K562 (cell line): Measurements from ENCODE around the gene PLD6. TPM values are rescaled to one million over a fixed set of nuclear protein-coding genes. Genes with fewer than 3 reads are reported as not detected.
A peak's percentile ranks its signal among the peaks of the same experiment; 100 is the strongest.

ENCODE experiments used
- ATAC-seq: fragments of 200-7000 bp; cut with Tn5 transposase; 3 replicates; pipeline ENCODE4 v1.9.1; 2020; ENCODE audit warnings: moderate library complexity
- BruUV-seq: library from RNA; stranded (reverse); fragments of 400-500 nt; replicated peaks from 2 replicates; lab custom pipeline; 2021; lab: Mats Ljungman, UMichigan
- CTCF ChIA-PET: fragments of 300-600 bp; formaldehyde crosslinking; extraction: SDS; loops from one replicate; lab custom pipeline; 2021; ENCODE audit warnings: low intra/inter-chr PET ratio; lab: Yijun Ruan, JAX
- POLR2A ChIA-PET: fragments of 300-600, 350-650 bp; sonication (Branson Sonifier 250); formaldehyde crosslinking; extraction: SDS; loops from one replicate; lab custom pipeline; 2021; ENCODE audit warnings: antibody characterized with exemption, inconsistent platforms; lab: Yijun Ruan, JAX
- DNase-seq, 4 experiments: peaks; one replicate each; pipeline versions ENCODE4 v3.0.0 to v3.0.0-alpha.2; 2011 to 2018; ENCODE audit warnings: low spot score in 3 of 4, mixed read lengths in 3 of 4; ENCODE audit errors: extremely low read depth in 1 of 4
- FAIRE-seq: peaks from 2 replicates; lab custom pipeline; 2011; peaks lifted over from hg19 to GRCh38; lab: Jason Lieb, UNC
- H2AFZ ChIP-seq: 2 replicates; pipeline ENCODE4 v1.6.0; 2011; ENCODE audit warnings: low read depth, low read length, control low read depth, inconsistent platforms
- H3K27ac ChIP-seq: fragments of 200-600 bp; 3 replicates; pipeline ENCODE4 v1.8.0; 2011; ENCODE audit warnings: low read depth, mild to moderate bottlenecking, control low read depth, inconsistent platforms, low read length, moderate library complexity, mixed read lengths; ENCODE audit errors: extremely low read depth
- H3K27me3 ChIP-seq, 2 experiments: fragments of 300-600 bp in 1 of 2; 2 replicates in 1 of 2; 3 replicates in 1 of 2; pipeline versions ENCODE4 v1.6.0 to v1.8.0; 2011; ENCODE audit warnings: inconsistent platforms in 2 of 2, low read length in 2 of 2, mild to moderate bottlenecking in 1 of 2, mixed read lengths in 1 of 2, moderate library complexity in 1 of 2; ENCODE audit not compliant: control insufficient read depth in 2 of 2, insufficient read depth in 2 of 2
- H3K36me3 ChIP-seq: fragments of 300-600 bp; 3 replicates; pipeline ENCODE4 v1.8.0; 2011; ENCODE audit warnings: mild to moderate bottlenecking, low read length, inconsistent platforms; ENCODE audit not compliant: control insufficient read depth, insufficient read depth
- H3K4me1 ChIP-seq, 2 experiments: fragments of 200-600 bp in 1 of 2; replicated peaks in 1 of 2; 2 replicates in 1 of 2; 3 replicates in 1 of 2; pipeline versions ENCODE4 v1.5.1 to v1.8.0; 2011; ENCODE audit warnings: inconsistent platforms in 2 of 2, low read length in 2 of 2, mild to moderate bottlenecking in 1 of 2, mixed read lengths in 1 of 2, moderate library complexity in 1 of 2; ENCODE audit not compliant: control insufficient read depth in 2 of 2, insufficient read depth in 2 of 2
- H3K4me2 ChIP-seq: 2 replicates; pipeline ENCODE4 v1.6.1; 2011; ENCODE audit warnings: low read length, control low read depth, inconsistent platforms, mixed read lengths; ENCODE audit not compliant: insufficient read depth
- H3K4me3 ChIP-seq: fragments of 200-600 bp; sonication (generic), shearing (Covaris generic); 2 replicates; pipeline ENCODE4 v1.5.1; 2016; ENCODE audit warnings: control low read depth, inconsistent platforms
- H3K79me2 ChIP-seq: fragments of 200-600 bp; 3 replicates; pipeline ENCODE4 v1.8.0; 2011; ENCODE audit warnings: low read length, inconsistent platforms; ENCODE audit not compliant: control insufficient read depth, insufficient read depth
- H3K9ac ChIP-seq, 2 experiments: 2 replicates each; pipeline versions ENCODE4 v1.6.0 to v1.6.1; 2011; ENCODE audit warnings: low read depth in 2 of 2, low read length in 2 of 2, control low read depth in 1 of 2, inconsistent platforms in 1 of 2, mild to moderate bottlenecking in 1 of 2, mixed read lengths in 1 of 2; ENCODE audit not compliant: insufficient read depth in 1 of 2
- H3K9me1 ChIP-seq: one replicate; pipeline ENCODE4 v1.6.0; 2011; ENCODE audit warnings: inconsistent platforms, mild to moderate bottlenecking, low read length, moderate library complexity; ENCODE audit not compliant: control insufficient read depth, insufficient read depth
- H3K9me3 ChIP-seq: replicated peaks from 2 replicates; pipeline ENCODE4 v1.5.1; 2011; ENCODE audit warnings: low read depth, low read length, inconsistent platforms; ENCODE audit not compliant: control insufficient read depth, insufficient read depth
- H4K20me1 ChIP-seq: replicated peaks from 2 replicates; pipeline ENCODE4 v1.6.1; 2011; ENCODE audit warnings: low read length, inconsistent platforms, mixed read lengths; ENCODE audit not compliant: control insufficient read depth, insufficient read depth
- AFF4 ChIP-seq: sonication (generic); formaldehyde crosslinking; IDR thresholded peaks from 2 replicates; pipeline ENCODE4 v1.8.0; 2023; ENCODE audit warnings: mild to moderate bottlenecking, missing genetic modification reagents
- BRD9 ChIP-seq: fragments of 450-650 bp; IDR thresholded peaks from 2 replicates; pipeline ENCODE4 v1.6.1; 2018; ENCODE audit warnings: low read depth; ENCODE audit not compliant: partially characterized antibody
- ESRRA ChIP-seq: fragments of 450-650 bp; IDR thresholded peaks from 2 replicates; pipeline ENCODE4 v1.6.1; 2014; ENCODE audit warnings: low read depth, mild to moderate bottlenecking, moderate library complexity, borderline replicate concordance
- IRF9 ChIP-seq: fragments of 450-650 bp; IDR thresholded peaks from 2 replicates; pipeline ENCODE4 v1.6.1; 2016; ENCODE audit warnings: missing biosample characterization, missing genetic modification characterization
- RBBP5 ChIP-seq: fragments of 200-600 bp; sonication (generic); IDR thresholded peaks from 2 replicates; pipeline ENCODE4 v1.6.1; 2012; ENCODE audit warnings: borderline replicate concordance, mild to moderate bottlenecking, low read length, control low read depth, inconsistent platforms; ENCODE audit not compliant: insufficient read depth, poor library complexity, severe bottlenecking
- THRA ChIP-seq: fragments of 450-650 bp; IDR thresholded peaks from 2 replicates; pipeline ENCODE4 v1.6.1; 2017; ENCODE audit warnings: mild to moderate bottlenecking, moderate library complexity
- ZBTB33 ChIP-seq: sonication (generic); formaldehyde crosslinking; IDR thresholded peaks from 2 replicates; pipeline ENCODE4 v1.8.1; 2023; ENCODE audit warnings: mild to moderate bottlenecking, missing genetic modification reagents
- WGBS: fragments of 100-300 bp; shearing (Covaris generic); methylation state at CpG from one replicate; pipeline ENCODE4 v1.1.6; 2016; ENCODE audit warnings: low coverage, mixed read lengths; ENCODE audit not compliant: insufficient coverage; ENCODE audit errors: missing lambda C conversion rate; 5-methylcytosine and 5-hydroxymethylcytosine counted together
- in situ Hi-C: fragments of 300-500 bp; cut with MboI; formaldehyde crosslinking; loops from 4 replicates; pipeline ENCODE4 v1.15.0; 2018; ENCODE audit warnings: inconsistent platforms, mixed read lengths
- intact Hi-C: fragments of 100-400 bp; cut with micrococcal nuclease; formaldehyde crosslinking; loops from 2 replicates; pipeline ENCODE4 v1.14.2; 2022
- polyA plus RNA-seq, 8 experiments: library from polyadenylated mRNA; depleted of rRNA in 4 of 8; stranded (reverse) in 5 of 8; unstranded in 3 of 8; fragments of >200 nt; fragmentation: Nextera tagmentation in 2 of 8; fragmentation: Illumina TruSeq in 1 of 8; extraction: Ambion mirVana in 2 of 8; extraction: Trizol in 1 of 8; gene quantifications; 2 replicates each; pipeline versions ENCODE4 v1.2.1 to v1.2.3, GENCODE V29; 2011 to 2014; ENCODE audit warnings: inconsistent platforms in 1 of 8, missing spikeins in 1 of 8
- total RNA-seq, 7 experiments: library from RNA; depleted of rRNA in 6 of 7; stranded (reverse); fragments of >200 nt in 6 of 7; fragmentation: Illumina TruSeq in 2 of 7; extraction: Trizol in 2 of 7; gene quantifications; 2 replicates each; pipeline versions ENCODE4 v1.2.1 to v1.2.3, GENCODE V29; 2011 to 2021; ENCODE audit warnings: low replicate concordance in 1 of 7

The PLD6 gene
- total and polyA plus RNA-seq, 9 of the 15 experiments (the other 6 are each of a cell fraction or from before 2014, with no cell fraction given): 3.6 to 15.6 (median 10.0) TPM

GRCh38 chr17:17164156-17164555, 42.0 kb downstream of the PLD6 start:
- TF ChIP-seq ESRRA: no peak
- TF ChIP-seq IRF9: no peak
- TF ChIP-seq ZBTB33 (CRISPR knock-in tag): peak; percentile 51; the same call in 1 of the 2 replicates
- no peak for TF ChIP-seq RBBP5
- TF ChIP-seq THRA: no peak
- no peak for TF ChIP-seq BRD9
- no peak for TF ChIP-seq AFF4
- no peak overlapping the region for H3K4me3 ChIP-seq
- DNase-seq (no peak), FAIRE-seq (no peak), ATAC-seq (no peak)
- H3K4me2 ChIP-seq: no peak overlapping the region
- H3K27ac ChIP-seq: no peak overlapping the region
- WGBS: 95% methylated on average over 9 of the region's 25 CpGs
- no TSS peak for BruUV-seq
- H3K9me3 ChIP-seq: no peaks in the 10 kb centered on the region
- peaks cover 3% of the 10 kb centered on the region for H3K9me1 ChIP-seq
- peaks cover 0 to 4% of the 10 kb centered on the region in 2 experiments; a peak in 2 of 5 replicates for H3K4me1 ChIP-seq
- H3K27me3 ChIP-seq: no peaks in the 10 kb centered on the region
- intact Hi-C loops (no loop called here), in situ Hi-C loops (no loop called here)
- no peaks in the 10 kb centered on the region for H3K79me2 ChIP-seq
- no peak overlapping the region for H3K9ac ChIP-seq
- H2AFZ ChIP-seq: no peak overlapping the region
- H3K36me3 ChIP-seq: peaks cover 35% of the 10 kb centered on the region; the same call in 2 of the 3 replicates
- ChIA-PET POLR2A (interaction anchor here (0.8 kb wide), 1 partner anchor 8 kb away, joined by 3 read pairs; no protein-coding TSS in a partner anchor), CTCF (no interaction called here)
- no peaks in the 10 kb centered on the region for H4K20me1 ChIP-seq
